C4-2B (cell line): ENCODE results near the gene WDR93.

Experiments used
- ZFX ChIP-seq: fragments of 450-650 bp; IDR thresholded peaks from 2 replicates; pipeline ENCODE4 v1.6.1; 2017
- TF ChIP-seq, protein P1 (sequence below): fragments of 450-650 bp; conservative IDR thresholded peaks from 2 replicates; pipeline ENCODE4 v1.5.1; 2017; ENCODE audit warnings: mild to moderate bottlenecking

DNA sequence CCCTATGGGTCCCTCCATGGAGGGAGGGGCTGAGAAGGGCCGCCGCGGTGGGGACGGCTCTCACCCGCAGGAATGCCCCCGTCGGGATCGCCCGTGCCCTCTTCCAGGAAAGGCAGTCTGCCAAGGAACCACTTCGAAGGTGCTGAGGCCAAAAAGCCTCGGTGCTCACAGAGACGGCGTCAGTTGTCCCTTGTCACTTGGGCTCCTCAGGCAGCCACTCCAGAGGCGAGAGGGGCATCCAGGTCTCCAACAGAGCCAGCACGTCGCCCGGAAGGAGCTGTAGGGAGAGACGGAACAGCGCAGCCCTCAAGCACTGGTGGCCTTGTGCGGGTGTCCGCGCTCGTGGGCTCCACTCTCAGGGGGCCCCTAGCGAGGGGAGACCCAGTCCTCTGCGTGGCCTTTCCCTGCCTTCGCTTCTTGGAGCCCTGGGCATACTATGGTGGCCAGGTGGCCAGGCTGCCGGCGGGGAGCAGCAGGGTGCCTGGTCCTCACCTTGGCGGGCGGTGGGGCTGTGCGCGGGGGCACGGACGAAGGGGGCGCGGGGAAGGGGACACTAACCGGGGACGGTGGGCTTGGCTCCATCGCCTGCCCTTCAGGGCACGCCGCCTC, 59.4 kb downstream of the WDR93 start:
- TF ChIP-seq, protein P1, sequence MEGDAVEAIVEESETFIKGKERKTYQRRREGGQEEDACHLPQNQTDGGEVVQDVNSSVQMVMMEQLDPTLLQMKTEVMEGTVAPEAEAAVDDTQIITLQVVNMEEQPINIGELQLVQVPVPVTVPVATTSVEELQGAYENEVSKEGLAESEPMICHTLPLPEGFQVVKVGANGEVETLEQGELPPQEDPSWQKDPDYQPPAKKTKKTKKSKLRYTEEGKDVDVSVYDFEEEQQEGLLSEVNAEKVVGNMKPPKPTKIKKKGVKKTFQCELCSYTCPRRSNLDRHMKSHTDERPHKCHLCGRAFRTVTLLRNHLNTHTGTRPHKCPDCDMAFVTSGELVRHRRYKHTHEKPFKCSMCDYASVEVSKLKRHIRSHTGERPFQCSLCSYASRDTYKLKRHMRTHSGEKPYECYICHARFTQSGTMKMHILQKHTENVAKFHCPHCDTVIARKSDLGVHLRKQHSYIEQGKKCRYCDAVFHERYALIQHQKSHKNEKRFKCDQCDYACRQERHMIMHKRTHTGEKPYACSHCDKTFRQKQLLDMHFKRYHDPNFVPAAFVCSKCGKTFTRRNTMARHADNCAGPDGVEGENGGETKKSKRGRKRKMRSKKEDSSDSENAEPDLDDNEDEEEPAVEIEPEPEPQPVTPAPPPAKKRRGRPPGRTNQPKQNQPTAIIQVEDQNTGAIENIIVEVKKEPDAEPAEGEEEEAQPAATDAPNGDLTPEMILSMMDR: no peak
- TF ChIP-seq ZFX: no peak
